ENCODE data around the gene CENPVL3.
"Not testable (repeated sequence)": the region's sequence is repeated elsewhere in the genome, so short reads cannot be mapped to it uniquely, and the experiment has no call there.

Gene CENPVL3

DNA sequence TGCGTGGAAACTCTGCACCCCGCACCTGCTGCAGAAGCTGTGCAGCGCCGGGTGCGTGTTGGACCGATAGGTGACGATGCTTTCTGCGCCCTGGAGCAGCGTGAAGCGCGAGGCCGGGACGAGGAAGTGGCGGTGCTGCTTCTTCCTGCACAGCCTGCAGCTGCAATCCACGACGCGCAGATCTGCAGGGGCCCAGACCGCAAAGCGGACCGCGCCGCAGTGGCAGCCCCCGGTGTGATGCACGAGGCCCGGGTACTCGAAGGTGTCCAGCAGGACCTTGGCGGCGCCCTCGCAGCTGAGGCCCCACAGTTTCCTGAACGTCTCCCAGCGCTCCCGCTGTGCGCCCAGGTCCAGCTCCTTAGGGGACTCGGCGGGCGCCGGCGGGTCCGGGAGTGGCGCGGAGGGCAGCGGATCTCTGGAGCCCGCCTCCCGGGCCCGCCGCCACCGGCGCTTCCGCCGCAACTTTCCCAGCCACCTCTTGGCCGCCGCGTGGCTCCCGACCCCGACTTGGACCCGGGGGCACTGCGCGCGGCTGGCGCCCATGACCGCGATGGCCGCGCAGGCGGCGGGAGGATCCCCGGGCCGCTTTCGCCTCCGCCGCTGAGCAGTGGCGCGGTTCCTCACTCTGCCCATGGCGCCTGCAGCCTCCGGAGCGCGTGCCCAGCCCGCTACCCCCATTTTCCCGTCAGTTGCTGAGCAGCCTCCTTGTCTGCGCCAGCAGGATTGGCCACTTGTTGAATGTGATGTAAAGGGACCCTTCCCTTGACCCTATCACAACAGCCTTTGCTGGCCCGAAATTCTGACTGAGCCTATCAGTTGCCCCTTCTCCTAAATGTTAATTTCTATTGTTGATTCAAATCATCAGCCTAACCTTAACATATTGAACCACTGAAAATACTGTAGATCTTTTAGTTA lies at the start of gene CENPVL3:
CENPVL3 (minus strand) TSS at position 672 of the 915 bp plus-strand sequence; CDS start at position 633, 39 bp downstream.
- not testable (repeated sequence) for DNase-seq (ENCODE audit: low spot score)

DNA sequence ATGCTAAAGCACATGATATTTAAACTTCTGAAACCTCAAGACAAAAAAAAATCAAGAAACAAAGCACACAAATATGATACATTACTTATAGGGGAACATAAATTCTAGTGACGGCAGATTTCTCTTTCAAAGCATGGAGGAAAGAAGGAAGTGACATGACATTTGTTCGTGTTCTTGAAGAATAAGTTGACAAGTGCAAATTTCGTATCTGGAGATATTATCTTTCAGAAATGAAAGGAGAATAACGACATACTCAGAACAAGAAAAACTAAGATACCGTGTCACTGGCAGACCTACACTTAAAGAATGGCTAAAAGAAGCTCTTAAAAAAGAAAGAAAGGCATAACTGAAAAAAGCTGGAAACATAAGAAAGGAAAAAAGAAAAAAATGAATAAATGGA lies 47.3 kb upstream of the CENPVL3 start:
- DNase-seq (ENCODE audit: low spot score): no peak

DNA sequence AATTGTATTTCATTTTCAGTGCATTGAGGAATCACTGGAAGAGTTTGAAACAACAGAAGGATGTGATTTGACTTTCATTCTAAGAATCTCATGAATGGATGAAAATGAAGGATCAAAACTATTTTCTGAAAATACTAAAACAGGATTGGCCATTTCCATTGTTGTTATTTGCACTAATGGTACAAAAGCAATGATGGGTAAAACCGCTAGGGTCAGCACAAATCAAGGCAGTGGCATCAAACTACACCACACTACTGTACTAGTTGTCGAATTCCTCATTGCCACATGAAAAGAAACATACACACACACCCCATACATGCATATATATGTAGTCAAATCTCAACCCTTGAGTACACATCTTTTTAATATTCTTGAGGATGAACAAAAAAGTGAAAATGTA lies 24.7 kb upstream of the CENPVL3 start:
- no peak for DNase-seq (ENCODE audit: low spot score)

DNA sequence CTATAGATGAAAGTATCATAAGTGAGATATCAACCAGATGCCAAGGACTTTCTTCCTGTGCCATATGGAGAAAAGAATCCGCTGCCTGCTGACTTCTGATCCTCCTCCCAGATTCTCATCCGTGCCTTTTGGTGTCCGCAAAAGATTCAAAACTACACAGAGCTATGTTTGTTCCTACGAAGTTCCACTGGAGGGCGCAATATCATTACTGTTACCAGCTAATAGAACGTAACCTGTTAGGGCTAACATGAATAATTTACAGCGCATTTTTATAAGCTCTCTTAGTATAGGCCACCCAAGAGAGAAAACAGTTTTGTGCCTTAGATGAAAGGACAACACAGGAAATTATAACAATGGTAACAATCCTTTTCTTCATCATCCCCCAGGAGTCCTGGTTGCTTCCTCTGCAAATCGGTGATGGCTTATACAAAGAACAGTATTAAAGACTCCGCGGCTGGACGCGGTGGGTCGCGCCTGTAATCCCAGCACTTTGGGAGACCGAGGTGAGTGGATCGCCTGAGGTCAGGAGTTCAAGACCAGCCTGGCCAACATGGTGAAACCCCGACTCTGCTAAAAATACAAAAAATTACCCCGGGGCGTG lies 22.8 kb upstream of the CENPVL3 start:
- DNase-seq (ENCODE audit: low spot score): peak; percentile 0

DNA sequence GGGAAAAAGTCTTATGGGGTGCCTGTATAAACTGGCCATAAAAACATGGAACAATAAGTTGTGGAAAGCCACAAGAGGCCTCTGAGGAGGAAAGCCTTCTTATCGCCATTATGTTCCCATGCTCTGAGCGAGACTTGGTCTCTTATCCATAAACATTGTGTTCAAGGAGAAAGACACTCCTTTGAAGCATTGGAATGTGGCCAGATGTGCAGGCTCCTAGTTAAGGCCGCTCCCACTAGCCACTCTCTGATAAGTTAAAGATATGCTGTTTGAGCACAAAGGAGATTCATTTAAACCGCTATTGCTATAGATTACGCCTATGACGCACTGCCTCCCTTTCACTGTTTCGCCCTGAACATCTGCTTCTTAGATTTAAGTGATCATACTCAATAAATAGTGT lies 17.8 kb upstream of the CENPVL3 start:
- not testable (repeated sequence) for DNase-seq (ENCODE audit: low spot score)

DNA sequence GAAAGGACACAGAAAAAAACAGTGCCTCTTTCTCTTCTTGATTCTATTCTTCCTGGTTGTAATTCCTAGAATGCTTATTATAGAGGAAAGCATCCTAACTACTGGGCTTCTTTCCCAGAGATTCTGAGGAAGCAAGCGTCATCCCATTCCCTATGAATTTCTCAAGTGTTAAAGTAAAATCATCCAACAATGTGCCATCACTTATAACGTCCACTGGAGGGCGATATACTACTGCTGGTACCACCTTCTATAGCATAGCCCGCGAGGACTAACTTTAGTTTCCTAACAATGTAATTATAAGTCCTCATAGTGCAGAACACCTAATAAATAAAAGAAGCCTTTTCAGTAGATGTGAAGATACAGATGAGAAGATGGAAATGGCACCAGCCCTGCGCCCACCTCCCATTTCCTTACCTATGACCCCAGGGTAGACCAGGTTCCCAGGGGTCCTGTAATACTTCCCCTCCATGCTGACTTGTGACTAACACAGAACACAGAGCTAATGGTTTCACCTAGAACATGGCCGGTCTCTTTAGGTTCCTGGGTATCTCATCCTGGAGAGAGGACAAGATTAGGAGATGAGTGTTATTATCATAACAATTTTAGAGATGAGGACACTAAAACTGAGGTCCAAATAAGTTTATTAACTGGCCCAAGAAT lies 4.2 kb downstream of the CENPVL3 start:
- peak; percentile 20 for DNase-seq (ENCODE audit: low spot score)

DNA sequence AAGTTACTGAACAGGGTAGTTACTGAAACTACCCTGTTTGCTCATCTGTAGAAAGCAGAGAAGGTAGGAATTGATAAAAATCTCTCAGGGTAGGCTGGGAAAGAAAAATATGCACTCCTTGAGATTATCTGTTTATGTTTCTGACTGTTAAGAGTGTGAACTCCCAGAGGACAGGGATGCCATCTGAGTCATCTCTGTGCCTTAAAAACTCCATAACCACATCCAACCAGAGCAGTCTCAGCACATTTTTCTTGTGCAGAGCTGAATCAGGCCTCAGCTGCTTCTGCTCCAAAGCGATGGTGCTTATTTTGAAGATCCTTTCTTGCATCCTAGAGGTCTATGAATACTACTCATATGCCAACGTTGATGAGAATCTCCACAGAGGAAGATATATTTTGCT lies 9.9 kb downstream of the CENPVL3 start:
- DNase-seq (ENCODE audit: low spot score): no peak

DNA sequence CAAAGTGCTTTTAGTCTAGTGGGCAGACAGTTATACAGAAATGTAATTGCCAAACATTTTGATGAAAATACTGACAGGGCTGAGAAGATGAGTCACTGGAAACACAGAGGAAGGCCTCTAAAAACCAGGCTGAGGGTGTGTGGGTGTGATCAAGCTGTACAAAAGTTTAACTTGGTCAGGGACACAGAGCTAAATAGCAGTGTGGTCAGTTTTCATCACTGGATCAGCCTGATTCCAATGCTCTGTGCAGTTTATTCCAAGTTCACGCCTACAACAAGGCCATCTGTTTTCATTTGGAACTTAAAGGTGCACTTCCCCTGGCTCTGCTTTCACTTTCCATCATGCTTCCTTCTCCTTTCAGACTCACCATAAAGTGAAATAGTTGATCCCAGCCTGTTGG lies 10.6 kb downstream of the CENPVL3 start:
- no peak for DNase-seq (ENCODE audit: low spot score)

DNA sequence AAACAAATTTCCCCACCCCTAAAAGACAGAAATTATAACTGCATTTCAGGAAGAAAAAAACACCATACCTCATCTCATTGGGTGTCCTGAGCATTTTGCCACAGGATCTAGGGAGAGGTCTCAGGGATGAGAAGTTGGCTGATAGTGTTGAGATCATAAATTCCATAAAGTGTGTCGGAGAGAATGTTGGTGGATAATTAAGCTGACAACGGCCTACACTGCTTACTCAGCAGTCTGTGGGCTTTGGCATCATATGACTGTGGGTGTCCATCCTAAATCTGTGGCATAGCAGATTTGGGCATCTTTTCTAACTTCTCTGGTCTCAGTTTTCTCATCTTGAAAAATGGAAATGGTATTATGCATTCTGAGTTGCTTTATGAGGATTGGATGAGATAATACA lies 12.3 kb downstream of the CENPVL3 start:
- no peak for DNase-seq (ENCODE audit: low spot score)

DNA sequence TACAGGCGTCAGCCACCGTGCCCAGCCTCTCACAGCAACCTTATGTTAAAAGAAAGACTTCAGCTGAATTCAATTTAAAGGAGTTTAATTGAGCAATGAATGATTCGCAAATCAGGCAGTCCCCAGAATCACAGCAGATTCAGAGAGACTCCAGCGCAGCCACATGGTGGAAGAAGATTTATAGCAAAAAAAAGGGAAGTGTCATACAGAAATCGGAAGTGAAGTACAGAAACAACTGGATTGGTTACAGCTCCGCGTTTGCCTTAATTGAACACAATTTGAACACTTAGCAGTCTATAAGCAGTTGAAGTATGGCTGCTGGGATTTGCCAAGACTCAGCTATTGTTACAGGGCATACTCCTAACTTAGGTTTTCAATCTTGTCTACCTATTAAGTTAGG lies 19.8 kb downstream of the CENPVL3 start:
- DNase-seq (ENCODE audit: low spot score): no peak

DNA sequence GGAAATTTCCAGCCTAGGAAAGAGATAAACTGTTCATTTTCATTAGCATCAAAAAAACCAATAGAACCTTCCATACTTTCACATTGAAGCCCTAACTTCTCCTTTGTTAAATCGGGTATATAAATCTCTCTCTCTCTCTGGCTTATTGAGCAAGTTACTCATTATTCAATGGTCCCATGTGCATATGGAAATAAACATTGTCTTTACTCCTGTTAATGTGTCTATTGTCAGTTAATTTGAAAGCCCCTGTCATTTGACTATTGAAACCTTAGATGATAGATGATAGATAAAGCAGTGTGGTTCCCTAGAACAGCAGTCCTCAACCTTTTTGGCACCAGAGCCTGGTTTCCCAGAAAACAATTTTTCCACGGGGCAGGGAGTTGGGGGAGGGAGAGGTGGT lies 46.8 kb downstream of the CENPVL3 start:
- DNase-seq (ENCODE audit: low spot score): no peak

DNA sequence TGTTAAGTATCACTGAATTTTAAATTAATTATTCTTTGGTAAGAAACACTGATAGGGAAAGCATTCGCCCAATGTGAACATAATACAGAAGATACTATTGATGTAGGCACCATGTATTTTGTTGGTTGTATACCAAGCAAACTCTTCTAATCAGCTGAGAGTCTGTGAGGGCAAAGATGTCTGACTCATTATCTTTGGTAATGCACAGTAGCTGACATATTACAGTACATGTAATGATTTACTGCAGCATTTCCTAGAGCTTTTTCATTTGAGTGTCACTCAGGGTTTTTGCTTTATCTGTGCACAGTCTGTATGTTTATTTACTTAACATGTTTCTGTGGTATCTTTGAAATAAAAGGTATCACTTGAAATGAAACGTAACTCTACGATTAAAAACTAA lies 49.2 kb downstream of the CENPVL3 start:
- DNase-seq (ENCODE audit: low spot score): no peak

DNA sequence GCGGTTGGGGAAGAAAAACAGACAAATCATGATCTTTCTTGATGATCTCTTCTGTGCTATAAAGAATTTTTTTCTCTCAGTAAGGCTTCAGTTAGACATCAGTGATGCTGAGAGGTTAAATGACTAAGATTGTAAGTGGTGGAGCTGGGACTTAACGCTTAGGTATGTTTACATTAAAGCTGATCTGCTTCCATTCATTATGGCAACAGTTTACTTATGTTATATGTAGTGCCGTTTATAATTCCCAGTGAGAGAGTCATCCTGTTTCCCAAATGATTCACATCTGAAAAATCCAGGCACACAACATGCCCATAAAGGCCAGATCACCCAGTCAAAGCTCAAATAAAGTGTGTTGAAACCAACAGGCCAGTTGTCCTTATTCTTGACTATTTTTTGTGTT lies 50.1 kb downstream of the CENPVL3 start:
- DNase-seq (ENCODE audit: low spot score): no peak
